Measurements from ENCODE around the gene FIBP. TPM values are rescaled to one million over a fixed set of nuclear protein-coding genes. Genes with fewer than 3 reads are reported as not detected.
A peak's percentile ranks its signal among the peaks of the same experiment; 100 is the strongest.

Gene FIBP
- total RNA-seq, 1 experiment from 2014 or later: 93.1 TPM

GRCh38 chr11:65860278-65861164, 27.8 kb downstream of the FIBP start, which contains the start of gene MUS81 (continued):
- TF ChIP-seq, protein P1, sequence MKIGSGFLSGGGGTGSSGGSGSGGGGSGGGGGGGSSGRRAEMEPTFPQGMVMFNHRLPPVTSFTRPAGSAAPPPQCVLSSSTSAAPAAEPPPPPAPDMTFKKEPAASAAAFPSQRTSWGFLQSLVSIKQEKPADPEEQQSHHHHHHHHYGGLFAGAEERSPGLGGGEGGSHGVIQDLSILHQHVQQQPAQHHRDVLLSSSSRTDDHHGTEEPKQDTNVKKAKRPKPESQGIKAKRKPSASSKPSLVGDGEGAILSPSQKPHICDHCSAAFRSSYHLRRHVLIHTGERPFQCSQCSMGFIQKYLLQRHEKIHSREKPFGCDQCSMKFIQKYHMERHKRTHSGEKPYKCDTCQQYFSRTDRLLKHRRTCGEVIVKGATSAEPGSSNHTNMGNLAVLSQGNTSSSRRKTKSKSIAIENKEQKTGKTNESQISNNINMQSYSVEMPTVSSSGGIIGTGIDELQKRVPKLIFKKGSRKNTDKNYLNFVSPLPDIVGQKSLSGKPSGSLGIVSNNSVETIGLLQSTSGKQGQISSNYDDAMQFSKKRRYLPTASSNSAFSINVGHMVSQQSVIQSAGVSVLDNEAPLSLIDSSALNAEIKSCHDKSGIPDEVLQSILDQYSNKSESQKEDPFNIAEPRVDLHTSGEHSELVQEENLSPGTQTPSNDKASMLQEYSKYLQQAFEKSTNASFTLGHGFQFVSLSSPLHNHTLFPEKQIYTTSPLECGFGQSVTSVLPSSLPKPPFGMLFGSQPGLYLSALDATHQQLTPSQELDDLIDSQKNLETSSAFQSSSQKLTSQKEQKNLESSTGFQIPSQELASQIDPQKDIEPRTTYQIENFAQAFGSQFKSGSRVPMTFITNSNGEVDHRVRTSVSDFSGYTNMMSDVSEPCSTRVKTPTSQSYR (CRISPR knock-in tag; IDR thresholded peaks at IDR 0.05): no peak
- TF ChIP-seq ZNF671 (CRISPR knock-in tag; IDR thresholded peaks at IDR 0.05): no peak
- TF ChIP-seq CREM (CRISPR knock-in tag; IDR thresholded peaks at IDR 0.05): peak; percentile 28; the same call in 1 of the 2 replicates
- no peak for TF ChIP-seq HMGA2 (CRISPR knock-in tag; IDR thresholded peaks at IDR 0.05)
- no peak for TF ChIP-seq MXD4 (CRISPR knock-in tag; IDR thresholded peaks at IDR 0.05; ENCODE audit: borderline replicate concordance)
- TF ChIP-seq, protein P2, sequence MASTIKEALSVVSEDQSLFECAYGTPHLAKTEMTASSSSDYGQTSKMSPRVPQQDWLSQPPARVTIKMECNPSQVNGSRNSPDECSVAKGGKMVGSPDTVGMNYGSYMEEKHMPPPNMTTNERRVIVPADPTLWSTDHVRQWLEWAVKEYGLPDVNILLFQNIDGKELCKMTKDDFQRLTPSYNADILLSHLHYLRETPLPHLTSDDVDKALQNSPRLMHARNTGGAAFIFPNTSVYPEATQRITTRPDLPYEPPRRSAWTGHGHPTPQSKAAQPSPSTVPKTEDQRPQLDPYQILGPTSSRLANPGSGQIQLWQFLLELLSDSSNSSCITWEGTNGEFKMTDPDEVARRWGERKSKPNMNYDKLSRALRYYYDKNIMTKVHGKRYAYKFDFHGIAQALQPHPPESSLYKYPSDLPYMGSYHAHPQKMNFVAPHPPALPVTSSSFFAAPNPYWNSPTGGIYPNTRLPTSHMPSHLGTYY (CRISPR knock-in tag; IDR thresholded peaks at IDR 0.05): no peak
- TF ChIP-seq, protein P3, sequence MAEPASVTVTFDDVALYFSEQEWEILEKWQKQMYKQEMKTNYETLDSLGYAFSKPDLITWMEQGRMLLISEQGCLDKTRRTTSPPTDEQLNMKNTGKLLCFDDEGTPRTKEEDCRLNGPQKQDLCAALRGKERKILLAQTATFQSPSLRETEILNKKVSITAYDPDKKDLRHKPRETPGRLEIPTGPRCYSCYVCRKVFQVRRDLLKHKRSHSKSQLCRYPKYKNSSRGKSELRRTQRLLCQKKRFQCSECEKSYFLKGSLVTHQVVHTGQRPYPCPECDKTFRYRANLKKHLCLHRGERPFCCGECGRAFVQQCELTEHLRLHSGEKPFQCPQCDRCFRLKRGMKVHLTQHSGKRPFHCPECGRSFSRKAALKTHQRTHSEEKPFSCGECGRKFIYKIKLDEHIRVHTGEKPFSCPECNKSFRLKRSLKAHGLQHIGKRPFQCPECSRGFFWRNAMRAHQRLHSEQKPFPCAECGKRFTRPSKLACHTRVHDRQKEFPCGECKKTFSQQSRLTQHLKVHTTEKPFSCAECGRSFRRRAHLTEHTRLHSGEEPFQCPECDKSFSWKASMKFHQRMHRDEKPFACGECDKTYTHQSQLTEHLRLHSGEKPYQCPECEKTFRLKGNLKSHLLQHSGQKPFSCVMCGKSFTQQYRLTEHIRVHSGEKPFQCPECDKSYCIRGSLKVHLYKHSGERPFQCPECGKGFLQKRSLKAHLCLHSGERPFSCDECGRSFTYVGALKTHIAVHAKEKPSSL (CRISPR knock-in tag; conservative IDR thresholded peaks at IDR 0.05): no peak
- no peak for TF ChIP-seq E2F4 (CRISPR knock-in tag; IDR thresholded peaks at IDR 0.05; ENCODE audit: borderline replicate concordance, low read depth)
- no peak for TF ChIP-seq ELF4 (CRISPR knock-in tag; IDR thresholded peaks at IDR 0.05; ENCODE audit: low read depth)
- no peak for TF ChIP-seq SOX15 (CRISPR knock-in tag; IDR thresholded peaks at IDR 0.05)
- TF ChIP-seq ZNF512 (CRISPR knock-in tag; IDR thresholded peaks at IDR 0.05; ENCODE audit: borderline replicate concordance): no peak
- peak; percentile 79 for TF ChIP-seq SP1 (CRISPR knock-in tag; conservative IDR thresholded peaks at IDR 0.05)
- no peak for TF ChIP-seq ATF6 (CRISPR knock-in tag; IDR thresholded peaks at IDR 0.05)
- TF ChIP-seq GTF2I (CRISPR knock-in tag; conservative IDR thresholded peaks at IDR 0.05): no peak
- TF ChIP-seq MLX (CRISPR knock-in tag; IDR thresholded peaks at IDR 0.05): no peak
- no peak for TF ChIP-seq ZNF138 (CRISPR knock-in tag; conservative IDR thresholded peaks at IDR 0.05)
